GM19240 (cell line): ENCODE results near the gene ARHGAP26.

Source experiments
- DNase-seq: peaks from one replicate; pipeline ENCODE4 v3.0.0; 2011; ENCODE audit warnings: low spot score; ENCODE audit not compliant: insufficient read length

Gene ARHGAP26, protein sequence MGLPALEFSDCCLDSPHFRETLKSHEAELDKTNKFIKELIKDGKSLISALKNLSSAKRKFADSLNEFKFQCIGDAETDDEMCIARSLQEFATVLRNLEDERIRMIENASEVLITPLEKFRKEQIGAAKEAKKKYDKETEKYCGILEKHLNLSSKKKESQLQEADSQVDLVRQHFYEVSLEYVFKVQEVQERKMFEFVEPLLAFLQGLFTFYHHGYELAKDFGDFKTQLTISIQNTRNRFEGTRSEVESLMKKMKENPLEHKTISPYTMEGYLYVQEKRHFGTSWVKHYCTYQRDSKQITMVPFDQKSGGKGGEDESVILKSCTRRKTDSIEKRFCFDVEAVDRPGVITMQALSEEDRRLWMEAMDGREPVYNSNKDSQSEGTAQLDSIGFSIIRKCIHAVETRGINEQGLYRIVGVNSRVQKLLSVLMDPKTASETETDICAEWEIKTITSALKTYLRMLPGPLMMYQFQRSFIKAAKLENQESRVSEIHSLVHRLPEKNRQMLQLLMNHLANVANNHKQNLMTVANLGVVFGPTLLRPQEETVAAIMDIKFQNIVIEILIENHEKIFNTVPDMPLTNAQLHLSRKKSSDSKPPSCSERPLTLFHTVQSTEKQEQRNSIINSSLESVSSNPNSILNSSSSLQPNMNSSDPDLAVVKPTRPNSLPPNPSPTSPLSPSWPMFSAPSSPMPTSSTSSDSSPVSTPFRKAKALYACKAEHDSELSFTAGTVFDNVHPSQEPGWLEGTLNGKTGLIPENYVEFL

GRCh38 chr5:142769793-142770649 lies at the start of gene ARHGAP26:
ARHGAP26 (plus strand) TSS chr5:142770377; CDS start chr5:142770762, 385 bp downstream.
- peak; percentile 91 for DNase-seq

DNA sequence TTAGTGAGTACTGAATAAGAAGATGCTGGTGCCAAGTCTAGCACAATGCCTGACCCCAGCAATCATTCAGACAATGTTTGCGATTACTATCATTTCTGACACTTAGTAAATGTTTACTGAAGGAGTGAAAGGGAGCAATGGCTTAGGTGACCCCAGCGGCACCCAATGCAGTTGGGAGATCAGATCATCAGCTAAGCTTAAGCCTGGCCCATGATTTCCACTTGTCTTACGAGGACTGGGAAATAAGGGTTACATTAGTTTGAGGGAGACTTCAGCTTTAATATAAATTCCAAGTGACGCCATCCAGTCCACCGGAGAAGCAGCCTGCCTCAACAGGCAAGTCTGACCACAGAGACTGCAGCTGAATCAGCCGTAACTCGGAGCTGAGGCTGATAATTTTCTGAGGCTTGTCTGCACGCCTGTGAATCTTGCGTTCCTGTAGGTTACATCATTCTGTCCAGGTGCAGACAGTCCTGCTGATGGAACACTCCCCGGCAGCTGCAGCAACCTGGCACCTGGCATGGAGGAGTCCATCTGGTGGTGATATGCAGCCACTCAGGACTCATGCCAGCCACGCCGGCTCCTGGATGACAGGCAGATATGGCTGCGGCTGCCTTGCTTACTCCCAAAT lies 49.4 kb upstream of the ARHGAP26 start:
- DNase-seq = no peak

- DNase-seq = no peak
These were observed 48.0 kb upstream of the ARHGAP26 start for GRCh38 chr5:142722146-142722545.

- DNase-seq = no peak
These were observed 47.3 kb upstream of the ARHGAP26 start for GRCh38 chr5:142722896-142723295.

- DNase-seq = no peak
These were observed 45.4 kb upstream of the ARHGAP26 start for GRCh38 chr5:142724821-142725220.

DNA sequence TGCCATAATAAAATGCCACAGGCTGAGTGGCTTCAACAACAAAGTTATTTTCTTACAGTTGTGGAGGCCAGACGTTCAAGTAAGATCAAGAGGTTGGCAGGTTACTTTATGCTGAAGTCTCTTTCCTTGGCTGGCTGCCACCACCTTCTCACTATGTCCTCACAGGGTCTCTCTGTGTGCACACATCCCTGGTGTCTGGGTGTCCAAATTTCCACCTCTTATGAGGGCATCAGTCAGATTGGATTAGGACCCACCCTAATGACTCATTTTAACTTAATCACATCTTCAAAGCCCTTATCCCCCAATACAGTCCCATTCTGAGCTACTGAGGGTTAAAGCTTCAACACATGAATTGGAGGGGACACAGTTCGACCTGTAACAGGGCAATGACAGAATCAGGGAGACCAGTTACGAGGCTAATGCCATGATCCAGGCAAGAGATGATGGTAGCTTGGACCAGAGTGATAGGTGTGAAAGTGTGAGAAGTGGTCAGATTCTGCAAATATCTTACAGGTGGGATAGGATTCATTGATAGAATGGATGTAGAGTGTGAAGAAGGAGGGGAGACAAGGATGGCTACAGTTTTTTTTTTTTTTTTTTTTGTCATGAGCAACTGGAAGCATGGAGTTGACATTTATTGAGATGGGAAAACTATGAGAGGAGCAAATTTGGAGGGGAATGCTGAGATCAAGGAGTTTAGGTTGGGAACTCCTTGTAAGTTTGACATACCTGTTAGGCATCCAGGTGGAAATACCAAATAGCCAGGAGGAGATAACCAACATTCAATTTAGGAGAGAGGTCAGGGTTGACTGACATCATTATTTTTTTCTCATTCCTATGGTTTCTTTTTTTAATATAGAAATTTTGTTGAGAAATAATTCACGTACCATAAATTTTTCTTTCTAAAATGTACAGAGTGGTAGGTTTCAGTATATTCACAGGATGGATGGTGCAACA lies 44.7 kb upstream of the ARHGAP26 start:
- DNase-seq = no peak

- DNase-seq = no peak
These were observed 43.9 kb upstream of the ARHGAP26 start for GRCh38 chr5:142726188-142726731.

- no peak for DNase-seq
These were observed 42.5 kb upstream of the ARHGAP26 start for GRCh38 chr5:142727735-142728047.

GRCh38 chr5:142735323-142736246 lies 34.6 kb upstream of the ARHGAP26 start:
- no peak for DNase-seq

- DNase-seq = no peak
These were observed 33.9 kb upstream of the ARHGAP26 start for GRCh38 chr5:142736247-142736632.

DNA sequence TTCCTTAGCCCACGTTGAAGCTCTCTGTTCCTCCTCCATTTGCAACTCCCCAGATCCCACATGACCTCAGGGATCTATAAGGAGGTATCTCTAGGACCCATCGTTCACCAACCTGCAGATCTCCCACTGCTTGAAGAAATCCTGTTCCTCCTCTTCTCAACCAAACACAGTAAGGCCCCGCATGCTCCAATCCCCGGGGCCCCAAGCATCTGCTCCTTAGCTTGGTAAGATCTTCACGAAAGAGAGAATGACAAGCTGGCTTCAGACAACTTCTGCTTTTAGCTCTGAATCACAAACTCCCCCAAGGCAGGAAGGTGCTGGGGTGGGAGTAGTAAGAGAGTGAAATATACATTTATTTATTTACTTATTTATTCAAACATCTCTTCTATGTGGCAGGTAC lies 33.0 kb upstream of the ARHGAP26 start:
- no peak for DNase-seq

DNA sequence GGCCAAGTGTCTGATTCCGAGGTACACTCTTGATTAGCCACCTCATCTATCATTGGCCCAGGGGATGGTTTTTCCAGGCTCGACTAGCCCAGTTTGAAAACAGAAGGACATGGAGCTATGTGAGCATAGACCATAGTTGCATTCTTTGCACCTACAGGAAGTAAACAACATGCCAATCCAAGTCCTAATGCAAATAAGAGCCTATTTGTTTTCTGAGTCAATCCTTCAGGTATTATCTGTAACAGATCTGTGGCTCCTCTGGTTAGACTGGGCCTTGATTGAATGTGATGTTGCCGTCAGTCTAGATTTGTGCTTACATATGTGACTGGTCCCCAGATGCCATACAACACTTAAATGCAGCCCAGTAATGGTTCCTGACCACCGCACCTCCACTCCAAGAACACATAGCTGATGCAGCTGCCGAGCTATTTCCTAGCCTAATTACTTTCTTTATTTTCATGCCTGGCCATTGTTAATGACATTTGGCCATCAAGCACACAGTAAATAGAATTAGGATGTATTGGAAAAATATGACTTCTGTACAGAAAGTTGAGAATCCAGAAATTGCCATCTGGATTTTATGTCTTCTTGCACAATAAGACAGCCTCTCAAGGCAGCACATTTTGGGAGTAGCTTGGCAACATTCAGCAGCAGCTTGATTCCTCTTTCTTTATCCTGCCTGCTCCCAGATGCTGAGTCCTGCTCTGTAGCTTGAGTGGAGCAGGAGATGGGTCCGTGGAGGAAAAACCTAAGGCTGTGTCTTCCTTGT lies 29.5 kb upstream of the ARHGAP26 start:
- DNase-seq = no peak

DNA sequence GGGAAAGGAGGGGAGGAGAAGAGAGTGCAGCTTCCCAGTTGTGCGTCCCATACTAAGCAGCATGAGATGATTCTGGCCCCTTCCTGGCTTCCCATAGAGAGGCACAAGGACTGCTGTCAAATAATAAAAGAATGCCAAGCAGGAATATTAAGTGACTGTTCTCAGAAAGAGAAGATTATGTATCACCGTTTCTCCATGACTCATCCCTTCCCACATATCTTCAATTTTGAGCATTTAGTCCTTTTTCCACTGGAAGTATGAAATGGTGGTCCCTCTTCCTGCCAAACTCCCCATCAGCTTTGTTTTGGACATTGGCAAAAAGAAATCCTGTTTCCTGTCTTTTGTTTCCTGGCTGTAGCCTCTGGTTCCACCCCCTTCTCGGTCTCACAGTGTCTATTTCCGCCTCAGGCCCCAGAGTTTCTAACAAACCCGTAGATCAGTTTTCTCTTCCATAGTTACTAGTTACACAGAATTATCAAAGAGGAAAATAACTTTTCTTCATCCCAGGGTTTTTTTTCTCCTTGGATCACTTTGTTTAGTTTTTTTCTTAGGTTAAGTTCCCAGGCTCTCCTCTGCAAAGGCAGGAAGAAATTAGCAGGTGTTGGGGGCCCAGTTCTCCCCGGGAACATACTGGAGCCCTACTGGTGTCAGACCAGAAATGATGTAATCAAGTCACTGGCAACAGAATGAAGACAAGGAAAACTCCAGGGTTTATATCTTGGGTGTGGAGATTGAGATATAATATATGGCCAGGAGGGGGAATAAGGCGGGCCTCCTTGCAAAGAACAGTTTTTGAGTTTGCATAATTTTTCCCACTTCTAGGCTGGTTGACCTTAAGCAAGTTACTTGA lies 26.4 kb upstream of the ARHGAP26 start:
- DNase-seq = no peak

DNA sequence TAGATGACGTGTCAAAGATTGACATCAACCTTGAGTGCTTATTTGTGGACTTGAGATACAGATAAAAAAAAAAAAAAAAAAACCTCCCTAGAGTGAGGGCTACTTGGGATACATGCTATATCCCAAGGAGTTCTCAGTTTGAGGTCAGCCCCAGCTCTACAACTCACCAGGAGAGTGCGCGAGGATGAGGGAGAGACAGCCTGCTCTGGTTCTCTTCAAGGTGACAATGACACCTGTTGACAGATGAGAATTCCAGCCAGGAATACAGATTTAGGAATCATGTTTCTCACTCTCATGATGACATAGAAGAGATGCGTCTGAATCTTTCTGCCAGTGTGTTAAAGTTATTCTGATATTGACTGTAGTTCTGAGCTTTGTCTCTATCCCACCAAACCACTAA lies 24.9 kb upstream of the ARHGAP26 start:
- no peak for DNase-seq

DNA sequence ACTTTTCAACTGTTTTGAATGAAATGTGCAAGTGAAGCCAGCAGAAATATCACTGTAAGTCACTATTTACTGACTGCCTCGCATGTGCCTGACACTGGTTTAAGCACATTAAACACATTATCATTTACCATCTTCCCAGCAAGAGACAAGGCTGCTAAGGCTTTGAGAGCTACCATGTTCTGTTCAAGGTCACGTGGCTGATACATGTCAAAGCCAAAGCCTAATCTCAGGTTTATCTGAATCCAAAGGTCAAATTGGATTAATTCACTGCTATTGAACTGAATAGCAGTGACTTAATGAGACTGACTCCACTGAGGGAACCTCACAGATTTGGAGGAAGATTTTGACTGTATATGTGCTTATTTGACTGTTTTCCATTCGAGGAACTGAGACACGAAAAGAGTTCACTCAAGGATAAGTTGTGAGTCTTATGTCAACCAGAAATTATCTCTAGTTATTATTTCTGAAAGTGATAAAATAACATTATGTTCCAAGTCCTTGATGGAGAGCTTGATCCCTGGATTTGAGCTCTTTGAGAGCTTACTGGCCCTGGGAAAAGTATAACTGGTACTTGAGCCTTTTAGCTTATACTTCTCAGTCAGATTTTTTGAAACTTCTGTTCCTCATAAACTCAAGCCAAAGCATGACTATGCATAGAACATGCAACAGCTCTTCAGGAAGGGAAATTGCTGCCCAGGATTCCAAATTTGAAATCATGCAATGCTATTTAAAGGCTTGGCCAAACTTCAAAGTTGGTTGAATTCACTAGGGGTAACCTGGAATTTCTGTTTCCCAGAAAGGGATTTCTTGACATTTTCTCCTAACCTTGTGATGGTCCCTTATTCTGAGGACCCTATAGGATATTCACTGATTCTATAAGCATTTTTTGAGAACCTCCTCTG lies 23.4 kb upstream of the ARHGAP26 start:
- no peak for DNase-seq

GRCh38 chr5:142748132-142748531 lies 22.0 kb upstream of the ARHGAP26 start:
- no peak for DNase-seq
